Measurements from ENCODE around the gene ABCD3. TPM values are rescaled to one million over a fixed set of nuclear protein-coding genes. Genes with fewer than 3 reads are reported as not detected.
A peak's percentile ranks its signal among the peaks of the same experiment; 100 is the strongest.

The ABCD3 gene
- total and polyA plus RNA-seq, 2 of the 13 experiments (the other 11 are each of a cell fraction or from before 2014, with no cell fraction given) = 27.5 to 166 TPM

GRCh38 chr1:94425821-94426484 is 7.8 kb downstream of the ABCD3 start (continued):
- peak; percentile 74 for TF ChIP-seq HNF1A (IDR thresholded peaks at IDR 0.05; ENCODE audit: low read depth)
- peak; percentile 78; the same call in 1 of the 2 replicates for TF ChIP-seq HNF1A (CRISPR knock-in tag; IDR thresholded peaks at IDR 0.05; ENCODE audit: borderline replicate concordance)
- no peak for TF ChIP-seq TAF15 (IDR thresholded peaks at IDR 0.05; ENCODE audit: low read depth, low read length, poor library complexity, severe bottlenecking)
- TF ChIP-seq ZNF430 (CRISPR knock-in tag; IDR thresholded peaks at IDR 0.05) = no peak
- TF ChIP-seq ZSCAN9 (CRISPR knock-in tag; IDR thresholded peaks at IDR 0.05; ENCODE audit: borderline replicate concordance) = no peak
- no peak for TF ChIP-seq NFYC (CRISPR knock-in tag; IDR thresholded peaks at IDR 0.05)
- no peak for TF ChIP-seq ZNF703 (CRISPR knock-in tag; IDR thresholded peaks at IDR 0.05; ENCODE audit: borderline replicate concordance)
- 0 out of 2 replicates have a peak, but pooled peaks have one; percentile 4 for TF ChIP-seq FOXP1 (IDR thresholded peaks at IDR 0.05)
- TF ChIP-seq FOXP1 (CRISPR knock-in tag; IDR thresholded peaks at IDR 0.05) = peak; percentile 88
- TF ChIP-seq SOX6 (IDR thresholded peaks at IDR 0.05) = no peak
- TF ChIP-seq SOX6 (CRISPR knock-in tag; IDR thresholded peaks at IDR 0.05) = peak; percentile 87
- TF ChIP-seq EEA1 (CRISPR knock-in tag; IDR thresholded peaks at IDR 0.05; ENCODE audit: borderline replicate concordance) = no peak
- TF ChIP-seq IRX3 (CRISPR knock-in tag; IDR thresholded peaks at IDR 0.05; ENCODE audit: borderline replicate concordance, low read depth) = no peak
- TF ChIP-seq ZNF781 (CRISPR knock-in tag; IDR thresholded peaks at IDR 0.05; ENCODE audit: borderline replicate concordance, not compliant biosample characterization) = no peak
- TF ChIP-seq ZMAT3 (CRISPR knock-in tag; conservative IDR thresholded peaks at IDR 0.05) = no peak
- TF ChIP-seq, protein P1, sequence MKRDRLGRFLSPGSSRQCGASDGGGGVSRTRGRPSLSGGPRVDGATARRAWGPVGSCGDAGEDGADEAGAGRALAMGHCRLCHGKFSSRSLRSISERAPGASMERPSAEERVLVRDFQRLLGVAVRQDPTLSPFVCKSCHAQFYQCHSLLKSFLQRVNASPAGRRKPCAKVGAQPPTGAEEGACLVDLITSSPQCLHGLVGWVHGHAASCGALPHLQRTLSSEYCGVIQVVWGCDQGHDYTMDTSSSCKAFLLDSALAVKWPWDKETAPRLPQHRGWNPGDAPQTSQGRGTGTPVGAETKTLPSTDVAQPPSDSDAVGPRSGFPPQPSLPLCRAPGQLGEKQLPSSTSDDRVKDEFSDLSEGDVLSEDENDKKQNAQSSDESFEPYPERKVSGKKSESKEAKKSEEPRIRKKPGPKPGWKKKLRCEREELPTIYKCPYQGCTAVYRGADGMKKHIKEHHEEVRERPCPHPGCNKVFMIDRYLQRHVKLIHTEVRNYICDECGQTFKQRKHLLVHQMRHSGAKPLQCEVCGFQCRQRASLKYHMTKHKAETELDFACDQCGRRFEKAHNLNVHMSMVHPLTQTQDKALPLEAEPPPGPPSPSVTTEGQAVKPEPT (CRISPR knock-in tag; IDR thresholded peaks at IDR 0.05; ENCODE audit: low read depth) = no peak
- peak; percentile 89; the same call in 1 of the 2 replicates for TF ChIP-seq IRF2 (CRISPR knock-in tag; IDR thresholded peaks at IDR 0.05)
- TF ChIP-seq YY1 (IDR thresholded peaks at IDR 0.05; ENCODE audit: insufficient read depth, insufficient replicate concordance, low read depth, low read length) = no peak
- TF ChIP-seq ZNF530 (CRISPR knock-in tag; IDR thresholded peaks at IDR 0.05; ENCODE audit: low read depth) = no peak
- TF ChIP-seq, protein P2, sequence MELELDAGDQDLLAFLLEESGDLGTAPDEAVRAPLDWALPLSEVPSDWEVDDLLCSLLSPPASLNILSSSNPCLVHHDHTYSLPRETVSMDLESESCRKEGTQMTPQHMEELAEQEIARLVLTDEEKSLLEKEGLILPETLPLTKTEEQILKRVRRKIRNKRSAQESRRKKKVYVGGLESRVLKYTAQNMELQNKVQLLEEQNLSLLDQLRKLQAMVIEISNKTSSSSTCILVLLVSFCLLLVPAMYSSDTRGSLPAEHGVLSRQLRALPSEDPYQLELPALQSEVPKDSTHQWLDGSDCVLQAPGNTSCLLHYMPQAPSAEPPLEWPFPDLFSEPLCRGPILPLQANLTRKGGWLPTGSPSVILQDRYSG (CRISPR knock-in tag; IDR thresholded peaks at IDR 0.05) = no peak
- TF ChIP-seq TFDP1 (CRISPR knock-in tag; IDR thresholded peaks at IDR 0.05; ENCODE audit: borderline replicate concordance) = no peak
- TF ChIP-seq ZFP82 (CRISPR knock-in tag; IDR thresholded peaks at IDR 0.05; ENCODE audit: borderline replicate concordance) = no peak

Measured in HepG2 (cell line).